Cardiac muscle cell (in vitro differentiated cells and primary cell): Measurements from ENCODE around the gene TBX21. TPM values are rescaled to one million over a fixed set of nuclear protein-coding genes. Genes with fewer than 3 reads are reported as not detected.

ENCODE experiments used
- DNase-seq, 2 donors: peaks; one replicate each; pipeline versions ENCODE4 v3.0.0 to v3.0.0-alpha.2; 2010 to 2017; ENCODE audit warnings: low read depth in 1 of 2, low spot score in 1 of 2
- H3K27ac ChIP-seq: fragments of 200-600 bp; sonication (generic); 2 replicates; pipeline ENCODE4 v1.5.1; 2016
- H3K27me3 ChIP-seq: fragments of 200-600 bp; sonication (generic); 2 replicates; pipeline ENCODE4 v1.6.0; 2016; ENCODE audit warnings: control low read depth
- H3K36me3 ChIP-seq: fragments of 200-600 bp; sonication (generic); 2 replicates; pipeline ENCODE4 v1.5.1; 2016; ENCODE audit warnings: control low read depth
- H3K4me1 ChIP-seq: fragments of 200-600 bp; sonication (generic); 2 replicates; pipeline ENCODE4 v1.8.1; 2017; ENCODE audit warnings: low read depth, mild to moderate bottlenecking, mixed run types
- H3K4me3 ChIP-seq: fragments of 200-600 bp; sonication (generic); 2 replicates; pipeline ENCODE4 v1.5.1; 2016; ENCODE audit warnings: mild to moderate bottlenecking
- H3K9me3 ChIP-seq: fragments of 200-600 bp; sonication (generic); 2 replicates; pipeline ENCODE4 v1.5.1; 2017; ENCODE audit warnings: low read depth, mild to moderate bottlenecking, control low read depth
- CTCF ChIP-seq: IDR thresholded peaks from 2 replicates; pipeline ENCODE4 v1.5.1; 2012; ENCODE audit warnings: low read depth, mild to moderate bottlenecking, low read length
- polyA plus RNA-seq: library from polyadenylated mRNA; unstranded; fragments of >200 nt; fragmentation: Nextera tagmentation; extraction: Ambion mirVana; gene quantifications from 2 replicates; pipeline ENCODE4 v1.2.1, GENCODE V29; 2016
- total RNA-seq: library from RNA; depleted of rRNA; stranded (reverse); fragments of >200 nt; gene quantifications from 2 replicates; pipeline ENCODE4 v1.2.3, GENCODE V29; 2016

TBX21 gene
- total and polyA plus RNA-seq, 2 experiments from 2014 or later = 0.12 to 2.9 TPM

- no peak for DNase-seq
- no peak for TF ChIP-seq CTCF
- Histone ChIP-seq H3K4me3 (peak overlapping the region; percentile 55), H3K27ac (peak overlapping the region; percentile 95), H3K27me3 (no peaks in the 10 kb centered on the region), H3K36me3 (no peaks in the 10 kb centered on the region), H3K9me3 (no peaks in the 10 kb centered on the region), H3K4me1 (peaks cover 22% of the 10 kb centered on the region)
Observed at GRCh38 chr17:47692895-47693730, 39.9 kb upstream of the TBX21 start.

GRCh38 chr17:47693731-47694580, 39.1 kb upstream of the TBX21 start, which contains the start of gene TBKBP1:
TBKBP1 (plus strand) TSS chr17:47694161; CDS start chr17:47696113, 1,952 bp downstream.
- H3K4me1 ChIP-seq = peaks cover 22% of the 10 kb centered on the region
- peak within 1 kb of the TSS; percentile 95 for H3K27ac ChIP-seq
- no peak for TF ChIP-seq CTCF

GRCh38 chr17:47694581-47695428, 38.2 kb upstream of the TBX21 start:
- H3K36me3 ChIP-seq = peaks cover 7% of the 10 kb centered on the region
- H3K4me1 ChIP-seq = peaks cover 22% of the 10 kb centered on the region
- no peaks in the 10 kb centered on the region for H3K27me3 ChIP-seq
- H3K27ac ChIP-seq = peak overlapping the region; percentile 95
- H3K4me3 ChIP-seq = peak overlapping the region; percentile 55
- H3K9me3 ChIP-seq = no peaks in the 10 kb centered on the region
- DNase-seq = peak; percentile 56 to 72
- TF ChIP-seq CTCF = no peak

More at GRCh38 chr17:47693731-47694580, 39.1 kb upstream of the TBX21 start, which contains the start of gene TBKBP1:
- Histone ChIP-seq H3K9me3 (no peaks in the 10 kb centered on the region), H3K27me3 (no peaks in the 10 kb centered on the region), H3K4me3 (peak within 1 kb of the TSS; percentile 55), H3K36me3 (peaks cover under 1% of the 10 kb centered on the region)
- DNase-seq = peak; percentile 81 to 92

- peak; percentile 45 to 71 for DNase-seq
- peak overlapping the region; percentile 55 for H3K4me3 ChIP-seq
- H3K27ac ChIP-seq = peak overlapping the region; percentile 95
- TF ChIP-seq CTCF = no peak
- H3K4me1 ChIP-seq = peaks cover 22% of the 10 kb centered on the region
- H3K36me3 ChIP-seq = peaks cover 7% of the 10 kb centered on the region
- no peaks in the 10 kb centered on the region for H3K27me3 ChIP-seq
- H3K9me3 ChIP-seq = no peaks in the 10 kb centered on the region
Observed at GRCh38 chr17:47695429-47696376, 37.3 kb upstream of the TBX21 start.
